Calu3 (cell line): ENCODE measurements around the gene IL17RC. TPM values are rescaled to one million over a fixed set of nuclear protein-coding genes. Genes with fewer than 3 reads are reported as not detected.

Experiments used
- BruUV-seq: library from RNA; stranded (reverse); fragments of 400-500 nt; replicated peaks from 2 replicates; lab custom pipeline; 2021; lab: Mats Ljungman, UMichigan
- CTCF ChIA-PET: fragments of 300-600 bp; sonication (Branson Sonifier 250); formaldehyde crosslinking; loops from one replicate; lab custom pipeline; 2022; ENCODE audit warnings: antibody characterized with exemption; lab: Charles Lee
- DNase-seq: peaks from one replicate; pipeline ENCODE4 v3.0.0; 2022
- H3K27ac Mint-ChIP-seq: one replicate; pipeline ENCODE4 v1.8.0; 2022; ENCODE audit warnings: mixed read lengths; ENCODE audit not compliant: unreplicated experiment
- H3K27me3 Mint-ChIP-seq: one replicate; pipeline ENCODE4 v1.8.0; 2022; ENCODE audit warnings: mixed read lengths; ENCODE audit not compliant: unreplicated experiment
- H3K36me3 Mint-ChIP-seq: one replicate; pipeline ENCODE4 v1.8.0; 2022; ENCODE audit warnings: mild to moderate bottlenecking, moderate library complexity, mixed read lengths; ENCODE audit not compliant: insufficient read depth, unreplicated experiment
- H3K4me1 Mint-ChIP-seq: one replicate; pipeline ENCODE4 v1.8.0; 2022; ENCODE audit warnings: mild to moderate bottlenecking, low read depth, mixed read lengths; ENCODE audit not compliant: unreplicated experiment
- H3K4me3 Mint-ChIP-seq: one replicate; pipeline ENCODE4 v1.8.0; 2022; ENCODE audit warnings: mild to moderate bottlenecking, low read depth, moderate library complexity, mixed read lengths; ENCODE audit not compliant: unreplicated experiment
- H3K9me3 Mint-ChIP-seq: one replicate; pipeline ENCODE4 v1.8.0; 2022; ENCODE audit warnings: low read depth, mixed read lengths; ENCODE audit not compliant: unreplicated experiment
- CTCF ChIP-seq: fragments of 200-600 bp; IDR thresholded peaks from one replicate; pipeline ENCODE4 v1.8.0; 2022; ENCODE audit warnings: antibody characterized with exemption; ENCODE audit not compliant: unreplicated experiment
- intact Hi-C: fragments of 100-400 bp; cut with micrococcal nuclease; formaldehyde crosslinking; loops from one replicate; pipeline ENCODE4 v1.10.0; 2022; ENCODE audit not compliant: unreplicated experiment
- total RNA-seq: library from RNA; stranded (reverse); gene quantifications from 2 replicates; pipeline ENCODE4 v1.2.3, GENCODE V29; 2022

The IL17RC gene
- total RNA-seq, 1 experiment from 2014 or later: 19.1 TPM

GRCh38 chr3:9951126-9951525 lies 34.2 kb downstream of the IL17RC start:
- H3K27me3 Mint-ChIP-seq: no peaks in the 10 kb centered on the region
- DNase-seq: no peak
- peaks cover 13% of the 10 kb centered on the region for H3K4me1 Mint-ChIP-seq
- BruUV-seq: no TSS peak
- TF ChIP-seq CTCF: no peak
- CTCF ChIA-PET: no interaction called here
- no peak overlapping the region for H3K4me3 Mint-ChIP-seq
- H3K27ac Mint-ChIP-seq: no peak overlapping the region
- no peaks in the 10 kb centered on the region for H3K9me3 Mint-ChIP-seq
- intact Hi-C loops: no loop called here
- H3K36me3 Mint-ChIP-seq: peaks cover 29% of the 10 kb centered on the region

DNA sequence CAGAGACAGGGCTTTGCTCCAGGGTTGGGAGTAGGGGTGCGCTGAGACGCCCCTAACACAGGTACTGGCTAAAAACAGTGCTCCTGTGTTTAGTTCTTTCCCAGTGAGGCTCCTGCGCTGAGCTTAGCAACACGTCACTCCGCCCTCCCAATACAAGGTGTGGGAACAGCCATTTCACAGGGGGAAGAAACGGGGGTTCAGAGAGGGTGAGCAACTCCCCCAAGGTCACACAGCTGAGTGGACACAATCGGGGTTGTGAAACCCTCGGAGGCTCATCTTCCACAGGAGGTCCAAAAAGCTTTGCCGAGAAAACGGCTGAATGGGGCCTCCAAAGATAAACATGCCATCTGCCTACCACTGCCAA lies 34.7 kb downstream of the IL17RC start:
- no peak for TF ChIP-seq CTCF
- no peaks in the 10 kb centered on the region for H3K9me3 Mint-ChIP-seq
- no peak overlapping the region for H3K4me3 Mint-ChIP-seq
- BruUV-seq: no TSS peak
- H3K36me3 Mint-ChIP-seq: peaks cover 25% of the 10 kb centered on the region
- H3K4me1 Mint-ChIP-seq: peaks cover 13% of the 10 kb centered on the region
- DNase-seq: no peak
- H3K27me3 Mint-ChIP-seq: no peaks in the 10 kb centered on the region
- CTCF ChIA-PET: no interaction called here
- intact Hi-C loops: no loop called here
- H3K27ac Mint-ChIP-seq: no peak overlapping the region

DNA sequence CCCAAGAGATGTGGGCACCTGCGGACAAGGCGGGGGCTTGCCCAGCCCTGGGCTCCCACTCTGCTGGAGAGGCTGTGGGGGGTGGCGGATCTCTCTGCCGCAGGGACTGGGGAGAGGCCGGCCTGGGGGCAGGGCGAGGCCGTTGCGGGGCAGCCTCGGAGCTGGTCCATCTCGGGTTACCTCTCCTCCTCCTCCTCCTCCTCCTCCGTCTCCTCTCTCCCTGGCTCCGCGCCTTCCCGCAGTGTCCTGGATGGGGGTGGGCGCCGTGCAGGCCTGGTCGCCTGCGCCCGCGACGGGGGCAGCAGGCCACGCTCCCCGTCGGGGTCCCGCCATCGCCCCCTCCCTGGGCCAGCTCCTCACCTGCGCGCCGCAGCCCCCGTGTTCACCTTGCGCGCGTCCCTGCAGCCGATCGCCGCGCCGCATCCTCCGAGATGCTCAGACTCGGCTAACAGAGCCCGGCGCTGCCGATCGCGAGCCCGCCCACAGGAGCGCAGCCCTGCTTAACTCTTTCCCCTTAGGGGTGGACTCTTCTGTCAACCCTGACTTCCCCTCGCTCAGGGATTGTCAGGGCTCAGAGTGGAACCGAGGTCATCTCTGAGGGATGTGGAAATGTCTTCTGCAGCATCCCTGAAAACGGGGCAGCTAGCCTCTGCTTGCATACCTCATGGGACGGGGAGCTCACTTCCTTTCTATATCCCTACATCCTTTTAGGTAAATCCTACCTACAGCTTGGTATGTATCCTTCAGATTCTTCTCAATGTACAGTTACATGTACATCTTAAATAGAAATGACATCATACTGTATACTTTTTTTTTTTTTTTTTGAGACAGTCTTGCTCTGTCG lies 35.3 kb downstream of the IL17RC start, which contains the start of gene PRRT3:
Gene PRRT3, minus strand, starts transcription at position 447 of the 844 bp plus-strand sequence. CDS start 2,293 bp downstream, outside the sequence.
- DNase-seq: no peak
- peak within 1 kb of the TSS; percentile 60 for H3K4me3 Mint-ChIP-seq
- no peaks in the 10 kb centered on the region for H3K9me3 Mint-ChIP-seq
- CTCF ChIA-PET: interaction anchor here (0.6 to 0.8 kb wide), 3 partner anchors 11 to 94 kb away, joined by 3 read pairs; no protein-coding TSS in a partner anchor
- peaks cover 13% of the 10 kb centered on the region for H3K4me1 Mint-ChIP-seq
- intact Hi-C loops: no loop called here
- H3K27ac Mint-ChIP-seq: no peak within 1 kb of the TSS
- H3K36me3 Mint-ChIP-seq: peaks cover 19% of the 10 kb centered on the region
- no peak for TF ChIP-seq CTCF
- no TSS peak for BruUV-seq
- H3K27me3 Mint-ChIP-seq: no peaks in the 10 kb centered on the region

DNA sequence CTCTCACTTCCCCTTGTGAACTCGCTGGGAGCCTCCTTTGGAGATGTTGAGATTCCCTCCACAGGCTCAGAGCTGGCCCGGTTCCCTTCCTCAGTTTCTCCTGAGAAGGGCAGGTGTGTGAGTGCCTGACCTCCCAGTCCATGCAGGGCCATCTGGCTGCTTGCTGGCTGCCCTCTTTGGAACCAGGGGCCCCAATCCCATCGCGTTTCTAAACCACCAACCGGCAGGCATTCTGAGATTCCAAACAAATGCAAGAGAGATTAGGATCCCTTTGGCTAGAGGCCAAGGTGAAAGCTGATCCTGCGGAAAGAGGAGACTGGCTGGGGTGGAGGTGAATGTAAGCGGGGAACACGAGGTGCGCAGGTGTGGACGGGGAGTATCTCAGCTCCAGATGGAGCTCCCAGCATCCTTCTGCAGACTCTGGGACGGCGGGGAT lies 38.2 kb downstream of the IL17RC start:
- TF ChIP-seq CTCF: no peak
- no peaks in the 10 kb centered on the region for H3K9me3 Mint-ChIP-seq
- H3K27me3 Mint-ChIP-seq: no peaks in the 10 kb centered on the region
- H3K36me3 Mint-ChIP-seq: peaks cover 13% of the 10 kb centered on the region
- no peak overlapping the region for H3K27ac Mint-ChIP-seq
- intact Hi-C loops: no loop called here
- H3K4me1 Mint-ChIP-seq: peaks cover 13% of the 10 kb centered on the region
- CTCF ChIA-PET: no interaction called here
- H3K4me3 Mint-ChIP-seq: no peak overlapping the region
- DNase-seq: no peak
- no TSS peak for BruUV-seq
